T-cell (primary cell): Measurements from ENCODE around the gene GRM8. TPM values are rescaled to one million over a fixed set of nuclear protein-coding genes. Genes with fewer than 3 reads are reported as not detected.
A peak's percentile ranks its signal among the peaks of the same experiment; 100 is the strongest.

ENCODE experiments used
- ATAC-seq, 4 experiments: fragments of 200-7000 bp in 3 of 4; fragments of 150-1000 bp in 1 of 4; cut with Tn5 transposase; replicated peaks in 1 of 4; 1 replicate in 3 of 4; 2 replicates in 1 of 4; pipeline ENCODE4 v1.10.0; 2021; ENCODE audit warnings: moderate library complexity in 3 of 4, mild to moderate bottlenecking in 2 of 4, moderate number of reproducible peaks in 1 of 4
- CTCF ChIA-PET, 2 donors: fragments of 300-600 bp; sonication (Branson Sonifier 250); formaldehyde crosslinking; loops; one replicate each; lab custom pipeline; 2022; ENCODE audit warnings: antibody characterized with exemption in 2 of 2; lab: Charles Lee
- POLR2A ChIA-PET, 2 donors: fragments of 300-600 bp; sonication (Branson Sonifier 250); formaldehyde crosslinking; loops; one replicate each; lab custom pipeline; 2022; ENCODE audit warnings: antibody characterized with exemption in 2 of 2; lab: Charles Lee
- DNase-seq, 35 experiments: peaks; one replicate each; pipeline versions ENCODE4 v3.0.0 to v3.0.0-alpha.2; 2013 to 2023
- H3K27ac ChIP-seq: one replicate; pipeline ENCODE4 v1.5.1; 2013; ENCODE audit warnings: low read length
- H3K27me3 ChIP-seq, 2 experiments: replicated peaks in 1 of 2; 1 replicate in 1 of 2; 2 replicates in 1 of 2; pipeline versions ENCODE4 v1.6.1 to v1.7.0; 2013; ENCODE audit warnings: low read length in 1 of 2, mixed read lengths in 1 of 2; ENCODE audit not compliant: control insufficient read depth in 2 of 2, insufficient read depth in 2 of 2; ENCODE audit errors: extremely low read depth in 1 of 2
- H3K36me3 ChIP-seq, 2 donors: 1 replicate in 1 of 2; 2 replicates in 1 of 2; pipeline versions ENCODE4 v1.6.1 to v1.7.0; 2013; ENCODE audit warnings: low read length in 1 of 2; ENCODE audit not compliant: control insufficient read depth in 2 of 2, insufficient read depth in 1 of 2; ENCODE audit errors: extremely low read depth in 1 of 2
- H3K4me1 ChIP-seq, 2 experiments: 1 replicate in 1 of 2; 2 replicates in 1 of 2; pipeline versions ENCODE4 v1.6.1 to v1.7.0; 2013; ENCODE audit warnings: low read length in 2 of 2, mixed read lengths in 1 of 2; ENCODE audit not compliant: insufficient read depth in 2 of 2, control insufficient read depth in 1 of 2; ENCODE audit errors: extremely low read depth in 1 of 2
- H3K4me3 ChIP-seq, 2 donors: 1 replicate in 1 of 2; 2 replicates in 1 of 2; pipeline versions ENCODE4 v1.5.1 to v1.7.0; 2013; ENCODE audit warnings: mild to moderate bottlenecking in 2 of 2, low read length in 1 of 2, moderate library complexity in 1 of 2; ENCODE audit not compliant: control insufficient read depth in 1 of 2; ENCODE audit errors: extremely low read depth in 1 of 2
- H3K9me3 ChIP-seq: 2 replicates; pipeline ENCODE4 v1.7.0; 2013
- H3K27ac Mint-ChIP-seq, 2 donors: one replicate each; pipeline ENCODE4 v1.8.0; 2020 to 2021; ENCODE audit warnings: mild to moderate bottlenecking in 2 of 2, mixed read lengths in 2 of 2
- H3K27me3 Mint-ChIP-seq, 2 donors: one replicate each; pipeline ENCODE4 v1.8.0; 2021 to 2022; ENCODE audit warnings: mixed read lengths in 2 of 2
- H3K36me3 Mint-ChIP-seq: one replicate; pipeline ENCODE4 v1.8.0; 2021; ENCODE audit warnings: mixed read lengths
- H3K4me1 Mint-ChIP-seq, 3 donors: one replicate each; pipeline ENCODE4 v1.8.0; 2020 to 2022; ENCODE audit warnings: mixed read lengths in 3 of 3, mild to moderate bottlenecking in 1 of 3
- H3K4me3 Mint-ChIP-seq, 3 donors: one replicate each; pipeline ENCODE4 v1.8.0; 2020 to 2022; ENCODE audit warnings: mild to moderate bottlenecking in 3 of 3, mixed read lengths in 3 of 3, moderate library complexity in 3 of 3
- H3K9me3 Mint-ChIP-seq, 3 donors: one replicate each; pipeline ENCODE4 v1.8.0; 2020 to 2022; ENCODE audit warnings: mixed read lengths in 3 of 3
- WGBS: methylation state at CpG from one replicate; pipeline ENCODE4 v1.1.5; 2013; ENCODE audit warnings: missing lambda C conversion rate; ENCODE audit not compliant: insufficient coverage; 5-methylcytosine and 5-hydroxymethylcytosine counted together
- total RNA-seq, 35 experiments: library from RNA in 6 of 35; stranded (reverse) in 6 of 35; fragments of 120-200 nt in 1 of 35; gene quantifications; one replicate each; pipeline versions ENCODE4 v1.2.1 to v1.2.4 and lab custom pipeline; 2013 to 2026

The GRM8 gene
- total RNA-seq, 5 donors from 2014 or later (not counting 1 experiment from before 2014, with no cell fraction given), result not detected

- ATAC-seq, result no peak
- Histone ChIP-seq H3K36me3 (no peaks in the 10 kb centered on the region), H3K4me1 (no peaks in the 10 kb centered on the region), H3K9me3 (no peaks in the 10 kb centered on the region), H3K27ac (no peak overlapping the region), H3K27me3 (no peaks in the 10 kb centered on the region), H3K4me3 (no peak overlapping the region)
- H3K36me3 Mint-ChIP-seq, result no peaks in the 10 kb centered on the region
- DNase-seq, result no peak
- POLR2A ChIA-PET, result no interaction called here
- no peaks in the 10 kb centered on the region for H3K9me3 Mint-ChIP-seq
- H3K27me3 Mint-ChIP-seq, result peaks cover 9 to 22% of the 10 kb centered on the region in 2 donors
- H3K27ac Mint-ChIP-seq, result no peak overlapping the region
- no peaks in the 10 kb centered on the region for H3K4me1 Mint-ChIP-seq
- H3K4me3 Mint-ChIP-seq, result no peak overlapping the region
- no CpG with 5 or more reads among the region's 8 CpGs for WGBS
- CTCF ChIA-PET, result no interaction called here
Observed at GRCh38 chr7:127151379-127151778, 101.4 kb downstream of the GRM8 start.

DNA sequence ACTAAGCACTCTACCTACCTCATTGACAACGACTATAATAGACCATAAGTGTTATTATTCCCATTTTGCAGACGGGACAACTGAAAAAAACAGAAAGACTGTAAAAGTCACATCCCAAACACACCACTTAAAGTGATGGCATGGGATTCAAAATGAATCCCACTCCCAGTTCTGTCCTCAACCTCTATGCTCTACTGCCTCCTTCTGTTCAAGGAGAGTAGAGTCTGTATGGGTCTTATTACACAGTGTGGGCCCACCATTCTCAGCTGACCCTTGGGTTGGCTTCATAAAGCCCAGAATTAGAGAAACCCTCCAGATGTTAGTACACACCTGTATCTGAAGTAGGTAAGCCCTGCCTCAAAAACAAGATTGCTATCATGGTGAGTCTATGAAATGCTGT lies 102.2 kb downstream of the GRM8 start:
- H3K4me3 ChIP-seq, result no peak overlapping the region
- no peak overlapping the region for H3K4me3 Mint-ChIP-seq

GRCh38 chr7:127146746-127147536 lies 105.8 kb downstream of the GRM8 start:
- ChIA-PET CTCF (no interaction called here), POLR2A (no interaction called here)
- H3K27me3 ChIP-seq, result no peaks in the 10 kb centered on the region
- H3K4me3 ChIP-seq, result no peak overlapping the region
- H3K27ac ChIP-seq, result no peak overlapping the region
- Mint-ChIP-seq H3K27ac (peak overlapping the region in 1 of 2 donors; percentile 3), H3K36me3 (no peaks in the 10 kb centered on the region), H3K27me3 (peaks cover 9 to 11% of the 10 kb centered on the region in 2 donors), H3K4me1 (no peaks in the 10 kb centered on the region), H3K4me3 (no peak overlapping the region), H3K9me3 (no peaks in the 10 kb centered on the region)
- WGBS, result 88% methylated on average over 1 of the region's 4 CpGs
- no peaks in the 10 kb centered on the region for H3K4me1 ChIP-seq
- no peak for DNase-seq
- H3K9me3 ChIP-seq, result no peaks in the 10 kb centered on the region
- ATAC-seq, result no peak
- H3K36me3 ChIP-seq, result no peaks in the 10 kb centered on the region

More for the DNA sequence above, 102.2 kb downstream of the GRM8 start:
- H3K4me1 Mint-ChIP-seq, result no peaks in the 10 kb centered on the region
- H3K27ac Mint-ChIP-seq, result no peak overlapping the region
- Histone ChIP-seq H3K27me3 (no peaks in the 10 kb centered on the region), H3K9me3 (no peaks in the 10 kb centered on the region), H3K4me1 (no peaks in the 10 kb centered on the region), H3K27ac (no peak overlapping the region), H3K36me3 (no peaks in the 10 kb centered on the region)
- ChIA-PET CTCF (no interaction called here), POLR2A (no interaction called here)
- no peaks in the 10 kb centered on the region for H3K36me3 Mint-ChIP-seq
- no peak for DNase-seq
- H3K27me3 Mint-ChIP-seq, result peaks cover 11 to 18% of the 10 kb centered on the region in 2 donors
- WGBS, result 60% methylated on average over 1 of the region's 2 CpGs
- H3K9me3 Mint-ChIP-seq, result no peaks in the 10 kb centered on the region
- ATAC-seq, result no peak

GRCh38 chr7:127137146-127137545 lies 115.6 kb downstream of the GRM8 start:
- Histone ChIP-seq H3K27ac (no peak overlapping the region), H3K4me3 (no peak overlapping the region), H3K36me3 (no peaks in the 10 kb centered on the region), H3K27me3 (no peaks in the 10 kb centered on the region), H3K9me3 (no peaks in the 10 kb centered on the region), H3K4me1 (no peaks in the 10 kb centered on the region)
- no peak for DNase-seq
- CTCF ChIA-PET, result no interaction called here
- POLR2A ChIA-PET, result no interaction called here
- H3K27ac Mint-ChIP-seq, result no peak overlapping the region
- no peaks in the 10 kb centered on the region for H3K4me1 Mint-ChIP-seq
- H3K36me3 Mint-ChIP-seq, result no peaks in the 10 kb centered on the region
- ATAC-seq, result no peak
- peaks cover 0 to 6% (median 0%) of the 10 kb centered on the region in 3 donors for H3K9me3 Mint-ChIP-seq
- H3K4me3 Mint-ChIP-seq, result no peak overlapping the region
- H3K27me3 Mint-ChIP-seq, result peaks cover 3 to 12% of the 10 kb centered on the region in 2 donors

- no CpG with 5 or more reads among the region's 2 CpGs for WGBS
Observed at GRCh38 chr7:127135871-127136485, 116.8 kb downstream of the GRM8 start.

GRCh38 chr7:127123220-127123619 lies 129.5 kb downstream of the GRM8 start:
- WGBS, result no CpG with 5 or more reads among the region's 4 CpGs
- ATAC-seq (no peak), DNase-seq (no peak)
- CTCF ChIA-PET, result no interaction called here
- Mint-ChIP-seq H3K9me3 (no peaks in the 10 kb centered on the region), H3K27me3 (peaks cover 6 to 19% of the 10 kb centered on the region in 2 donors), H3K27ac (no peak overlapping the region), H3K36me3 (no peaks in the 10 kb centered on the region), H3K4me3 (no peak overlapping the region), H3K4me1 (no peaks in the 10 kb centered on the region)
- Histone ChIP-seq H3K4me1 (no peaks in the 10 kb centered on the region), H3K9me3 (no peaks in the 10 kb centered on the region), H3K4me3 (no peak overlapping the region), H3K27me3 (no peaks in the 10 kb centered on the region), H3K36me3 (no peaks in the 10 kb centered on the region), H3K27ac (no peak overlapping the region)
- POLR2A ChIA-PET, result no interaction called here

More at GRCh38 chr7:127135871-127136485, 116.8 kb downstream of the GRM8 start:
- no peaks in the 10 kb centered on the region for H3K36me3 ChIP-seq
- Mint-ChIP-seq H3K9me3 (peaks cover 0 to 6% (median 0%) of the 10 kb centered on the region in 3 donors), H3K36me3 (no peaks in the 10 kb centered on the region), H3K4me3 (no peak overlapping the region), H3K27ac (no peak overlapping the region), H3K4me1 (no peaks in the 10 kb centered on the region), H3K27me3 (peaks cover 4 to 13% of the 10 kb centered on the region in 2 donors)
- ATAC-seq (no peak), DNase-seq (no peak)
- H3K4me1 ChIP-seq, result no peaks in the 10 kb centered on the region
- ChIA-PET CTCF (no interaction called here), POLR2A (no interaction called here)
- no peaks in the 10 kb centered on the region for H3K27me3 ChIP-seq
- H3K27ac ChIP-seq, result no peak overlapping the region
- H3K4me3 ChIP-seq, result no peak overlapping the region
- H3K9me3 ChIP-seq, result no peaks in the 10 kb centered on the region
